Measurements from ENCODE around the gene LRMDA. TPM values are rescaled to one million over a fixed set of nuclear protein-coding genes. Genes with fewer than 3 reads are reported as not detected.

The LRMDA gene
- total and polyA plus RNA-seq, 2 of the 13 experiments (the other 11 are each of a cell fraction or from before 2014, with no cell fraction given) = 13.4 to 22.0 TPM

DNA sequence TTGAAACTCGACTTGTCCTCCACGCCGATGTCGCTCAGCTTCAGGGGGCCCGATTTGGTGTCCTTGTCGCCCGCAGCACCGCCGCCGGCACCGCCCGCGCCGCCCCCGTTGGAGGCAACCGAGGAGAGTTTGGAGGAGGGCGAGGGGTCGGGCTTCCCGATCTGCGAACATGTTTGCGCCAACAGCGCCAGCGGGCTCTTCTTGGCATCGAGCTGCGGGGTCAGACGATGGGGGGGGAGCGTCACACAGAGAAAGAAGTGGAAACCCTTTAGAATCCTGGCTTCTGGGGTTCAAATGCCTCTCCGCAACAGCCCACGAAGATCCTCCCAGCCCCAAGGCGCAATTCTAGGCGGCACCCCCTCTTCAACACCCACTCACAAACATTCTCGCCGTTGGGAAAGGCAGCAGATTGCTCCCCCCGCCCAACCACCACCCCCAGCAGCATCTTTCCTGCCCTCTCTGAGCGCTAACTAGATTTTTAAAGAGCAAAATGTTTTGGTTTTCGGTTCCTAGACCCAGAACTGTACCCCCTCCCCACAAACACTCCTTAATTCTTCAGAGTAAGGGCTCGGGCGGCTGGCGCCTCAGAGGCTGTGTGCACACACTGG, 31.2 kb upstream of the LRMDA start:
- Histone ChIP-seq H3K9me3 (ENCODE audit: low read length) (no peaks in the 10 kb centered on the region), H3K27ac (ENCODE audit: extremely low read length, insufficient read depth, low read length) (peak overlapping the region; percentile 97), H3K4me1 (ENCODE audit: insufficient read depth, low read length) (peaks cover 15% of the 10 kb centered on the region), H3K27me3 (ENCODE audit: control insufficient read depth in 1 of 2, insufficient read depth in 2 of 2, low read length in 2 of 2) (no peaks in the 10 kb centered on the region; a peak in 1 of 5 replicates), H3K4me2 (ENCODE audit: low read depth, low read length) (peak overlapping the region; percentile 79), H3K79me2 (ENCODE audit: insufficient read depth, low read length) (peaks cover 55% of the 10 kb centered on the region), H3K4me3 (replicated peaks in 1 of 3; ENCODE audit: insufficient read depth in 1 of 3, low read depth in 2 of 3, low read length in 3 of 3) (peak overlapping the region; percentile 100), H2AFZ (ENCODE audit: low read length) (no peak overlapping the region), H3K9ac (ENCODE audit: insufficient read depth, low read depth, low read length) (peak overlapping the region; percentile 93), H4K20me1 (ENCODE audit: insufficient read depth, low read length) (peaks cover 26% of the 10 kb centered on the region; the same call in 1 of the 2 replicates), H3K36me3 (replicated peaks in 1 of 2; ENCODE audit: control insufficient read depth in 1 of 2, insufficient read depth in 2 of 2, low read length in 2 of 2) (peaks cover 5 to 21% of the 10 kb centered on the region in 2 experiments; a peak in 2 of 5 replicates)
- ChIA-PET POLR2A (interaction anchor here (0.7 to 8.4 kb wide), 16 partner anchors 9 to 1249 kb away, joined by 3 to 219 read pairs (median 4); partner anchors contain the start of genes ADK, AP3M1 and LRMDA), CTCF (ENCODE audit: low intra/inter-chr PET ratio, low total read pairs) (interaction anchor here (1.5 kb wide), 1 partner anchor 903 kb away, joined by 5 read pairs; no protein-coding TSS in a partner anchor)
- BruUV-seq (replicated peaks) = no TSS peak
- ATAC-seq (no peak), FAIRE-seq (no peak), DNase-seq (ENCODE audit: low spot score) (no peak)
- WGBS (ENCODE audit: low lambda C conversion rate) = 0% methylated on average over 24 of the region's 39 CpGs
- intact Hi-C loops (cut with micrococcal nuclease; ENCODE audit: unreplicated experiment) (loop anchor here (2.0 to 10.0 kb wide), 6 partner anchors 97 to 902 kb away; no protein-coding TSS in a partner anchor), in situ Hi-C loops (cut with HindIII; ENCODE audit: extremely low pct_ligation_motif_present, low pct_unique_long_range_greater_than_20kb) (loop anchor here (5.0 kb wide), 1 partner anchor 372 kb away; no protein-coding TSS in a partner anchor)
- no peak for TF ChIP-seq KMT2A (CRISPR knock-in tag; IDR thresholded peaks at IDR 0.05)
- no peak for TF ChIP-seq ZNF558 (CRISPR knock-in tag; IDR thresholded peaks at IDR 0.05; ENCODE audit: borderline replicate concordance)
- TF ChIP-seq ZEB1 (IDR thresholded peaks at IDR 0.05; ENCODE audit: insufficient replicate concordance, low read depth) = peak; percentile 20
- no peak for TF ChIP-seq ZNF3 (CRISPR knock-in tag; IDR thresholded peaks at IDR 0.05)
- TF ChIP-seq ZNF446 (CRISPR knock-in tag; IDR thresholded peaks at IDR 0.05) = peak; percentile 22; the same call in 1 of the 2 replicates
- 0 out of 2 replicates have a peak, but pooled peaks have one; percentile 2 for TF ChIP-seq KAT7 (CRISPR knock-in tag; IDR thresholded peaks at IDR 0.05; ENCODE audit: borderline replicate concordance)
- TF ChIP-seq, protein P1, sequence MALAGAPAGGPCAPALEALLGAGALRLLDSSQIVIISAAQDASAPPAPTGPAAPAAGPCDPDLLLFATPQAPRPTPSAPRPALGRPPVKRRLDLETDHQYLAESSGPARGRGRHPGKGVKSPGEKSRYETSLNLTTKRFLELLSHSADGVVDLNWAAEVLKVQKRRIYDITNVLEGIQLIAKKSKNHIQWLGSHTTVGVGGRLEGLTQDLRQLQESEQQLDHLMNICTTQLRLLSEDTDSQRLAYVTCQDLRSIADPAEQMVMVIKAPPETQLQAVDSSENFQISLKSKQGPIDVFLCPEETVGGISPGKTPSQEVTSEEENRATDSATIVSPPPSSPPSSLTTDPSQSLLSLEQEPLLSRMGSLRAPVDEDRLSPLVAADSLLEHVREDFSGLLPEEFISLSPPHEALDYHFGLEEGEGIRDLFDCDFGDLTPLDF (CRISPR knock-in tag; IDR thresholded peaks at IDR 0.05) = no peak
- TF ChIP-seq HNRNPUL1 (IDR thresholded peaks at IDR 0.05; ENCODE audit: low read depth, low read length) = no peak
- no peak for TF ChIP-seq TEAD2 (CRISPR knock-in tag; IDR thresholded peaks at IDR 0.05)
- TF ChIP-seq CREB1 (IDR thresholded peaks at IDR 0.05) = no peak
- TF ChIP-seq CREB1 (CRISPR knock-in tag; IDR thresholded peaks at IDR 0.05) = no peak
- TF ChIP-seq PHF8 (CRISPR knock-in tag; IDR thresholded peaks at IDR 0.05) = peak; percentile 27; the same call in 1 of the 2 replicates
- TF ChIP-seq, protein P2, sequence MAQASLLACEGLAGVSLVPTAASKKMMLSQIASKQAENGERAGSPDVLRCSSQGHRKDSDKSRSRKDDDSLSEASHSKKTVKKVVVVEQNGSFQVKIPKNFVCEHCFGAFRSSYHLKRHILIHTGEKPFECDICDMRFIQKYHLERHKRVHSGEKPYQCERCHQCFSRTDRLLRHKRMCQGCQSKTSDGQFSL (CRISPR knock-in tag; IDR thresholded peaks at IDR 0.05) = 0 out of 2 replicates have a peak, but pooled peaks have one; percentile 47
- TF ChIP-seq, protein P3, sequence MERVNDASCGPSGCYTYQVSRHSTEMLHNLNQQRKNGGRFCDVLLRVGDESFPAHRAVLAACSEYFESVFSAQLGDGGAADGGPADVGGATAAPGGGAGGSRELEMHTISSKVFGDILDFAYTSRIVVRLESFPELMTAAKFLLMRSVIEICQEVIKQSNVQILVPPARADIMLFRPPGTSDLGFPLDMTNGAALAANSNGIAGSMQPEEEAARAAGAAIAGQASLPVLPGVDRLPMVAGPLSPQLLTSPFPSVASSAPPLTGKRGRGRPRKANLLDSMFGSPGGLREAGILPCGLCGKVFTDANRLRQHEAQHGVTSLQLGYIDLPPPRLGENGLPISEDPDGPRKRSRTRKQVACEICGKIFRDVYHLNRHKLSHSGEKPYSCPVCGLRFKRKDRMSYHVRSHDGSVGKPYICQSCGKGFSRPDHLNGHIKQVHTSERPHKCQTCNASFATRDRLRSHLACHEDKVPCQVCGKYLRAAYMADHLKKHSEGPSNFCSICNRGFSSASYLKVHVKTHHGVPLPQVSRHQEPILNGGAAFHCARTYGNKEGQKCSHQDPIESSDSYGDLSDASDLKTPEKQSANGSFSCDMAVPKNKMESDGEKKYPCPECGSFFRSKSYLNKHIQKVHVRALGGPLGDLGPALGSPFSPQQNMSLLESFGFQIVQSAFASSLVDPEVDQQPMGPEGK (CRISPR knock-in tag; IDR thresholded peaks at IDR 0.05) = peak; percentile 1; the same call in 1 of the 2 replicates
- TF ChIP-seq PHB2 (IDR thresholded peaks at IDR 0.05; ENCODE audit: partially characterized antibody) = no peak
- TF ChIP-seq, protein P4, sequence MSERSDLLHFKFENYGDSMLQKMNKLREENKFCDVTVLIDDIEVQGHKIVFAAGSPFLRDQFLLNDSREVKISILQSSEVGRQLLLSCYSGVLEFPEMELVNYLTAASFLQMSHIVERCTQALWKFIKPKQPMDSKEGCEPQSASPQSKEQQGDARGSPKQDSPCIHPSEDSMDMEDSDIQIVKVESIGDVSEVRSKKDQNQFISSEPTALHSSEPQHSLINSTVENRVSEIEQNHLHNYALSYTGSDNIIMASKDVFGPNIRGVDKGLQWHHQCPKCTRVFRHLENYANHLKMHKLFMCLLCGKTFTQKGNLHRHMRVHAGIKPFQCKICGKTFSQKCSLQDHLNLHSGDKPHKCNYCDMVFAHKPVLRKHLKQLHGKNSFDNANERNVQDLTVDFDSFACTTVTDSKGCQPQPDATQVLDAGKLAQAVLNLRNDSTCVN (CRISPR knock-in tag; IDR thresholded peaks at IDR 0.05; ENCODE audit: borderline replicate concordance) = no peak
- no peak for TF ChIP-seq ZNF550 (CRISPR knock-in tag; IDR thresholded peaks at IDR 0.05; ENCODE audit: borderline replicate concordance)
- no peak for TF ChIP-seq ISL2 (CRISPR knock-in tag; IDR thresholded peaks at IDR 0.05)
- 0 out of 2 replicates have a peak, but pooled peaks have one; percentile 7 for TF ChIP-seq NCOR1 (IDR thresholded peaks at IDR 0.05; ENCODE audit: borderline replicate concordance, low read length)
- TF ChIP-seq RBFOX2 (IDR thresholded peaks at IDR 0.05; ENCODE audit: low read depth, low read length) = peak; percentile 76
- TF ChIP-seq ZNF350 (CRISPR knock-in tag; IDR thresholded peaks at IDR 0.05; ENCODE audit: borderline replicate concordance, low read depth) = no peak

All from HepG2 (cell line).